Fibroblast of pulmonary artery (primary cell): ENCODE data around the gene PDZRN3.

Experiments
- DNase-seq: peaks from one replicate; pipeline ENCODE4 v3.0.0-alpha.2; 2010; ENCODE audit warnings: low read depth
- H3K4me3 ChIP-seq: replicated peaks from 2 replicates; pipeline ENCODE4 v1.5.1; 2011; ENCODE audit warnings: low read depth, mild to moderate bottlenecking, control low read depth, low read length, moderate library complexity
- CTCF ChIP-seq: IDR thresholded peaks from 2 replicates; pipeline ENCODE4 v1.5.1; 2011; ENCODE audit warnings: mild to moderate bottlenecking, control low read depth, low read length, inconsistent platforms; ENCODE audit errors: missing control alignments

The PDZRN3 gene

GRCh38 chr3:73446467-73447110 is 178.2 kb downstream of the PDZRN3 start:
- no peak for DNase-seq
- H3K4me3 ChIP-seq: no peak overlapping the region
- TF ChIP-seq CTCF: no peak

GRCh38 chr3:73442886-73443285 is 181.9 kb downstream of the PDZRN3 start:
- no peak for DNase-seq
- H3K4me3 ChIP-seq: no peak overlapping the region
- no peak for TF ChIP-seq CTCF

- no peak overlapping the region for H3K4me3 ChIP-seq
- no peak for DNase-seq
- TF ChIP-seq CTCF: no peak
Measured at GRCh38 chr3:73442152-73442551, 182.6 kb downstream of the PDZRN3 start.

- no peak for DNase-seq
- no peak for TF ChIP-seq CTCF
Measured at GRCh38 chr3:73437828-73438227, 186.9 kb downstream of the PDZRN3 start.

GRCh38 chr3:73435055-73435454 is 189.7 kb downstream of the PDZRN3 start:
- DNase-seq: no peak
- TF ChIP-seq CTCF: no peak
- no peak overlapping the region for H3K4me3 ChIP-seq

More at GRCh38 chr3:73437828-73438227, 186.9 kb downstream of the PDZRN3 start:
- no peak overlapping the region for H3K4me3 ChIP-seq

GRCh38 chr3:73433687-73434086 is 191.1 kb downstream of the PDZRN3 start:
- H3K4me3 ChIP-seq: no peak overlapping the region
- no peak for TF ChIP-seq CTCF
- no peak for DNase-seq

GRCh38 chr3:73433079-73433478 is 191.7 kb downstream of the PDZRN3 start:
- H3K4me3 ChIP-seq: no peak overlapping the region
- no peak for DNase-seq
- no peak for TF ChIP-seq CTCF
